K562 (cell line): ENCODE results near the gene BMP8B. TPM values are rescaled to one million over a fixed set of nuclear protein-coding genes. Genes with fewer than 3 reads are reported as not detected.

Experiments used
- HNRNPLL ChIP-seq: fragments of 200-400 bp; formaldehyde crosslinking; IDR thresholded peaks from 2 replicates; pipeline ENCODE4 v1.6.1; 2017; ENCODE audit warnings: low read length, low read depth, mild to moderate bottlenecking; ENCODE audit not compliant: poor library complexity, severe bottlenecking
- polyA plus RNA-seq, 8 experiments: library from polyadenylated mRNA; depleted of rRNA in 4 of 8; stranded (reverse) in 5 of 8; unstranded in 3 of 8; fragments of >200 nt; fragmentation: Nextera tagmentation in 2 of 8; fragmentation: Illumina TruSeq in 1 of 8; extraction: Ambion mirVana in 2 of 8; extraction: Trizol in 1 of 8; gene quantifications; 2 replicates each; pipeline versions ENCODE4 v1.2.1 to v1.2.3, GENCODE V29; 2011 to 2014; ENCODE audit warnings: inconsistent platforms in 1 of 8, missing spikeins in 1 of 8
- total RNA-seq, 7 experiments: library from RNA; depleted of rRNA in 6 of 7; stranded (reverse); fragments of >200 nt in 6 of 7; fragmentation: Illumina TruSeq in 2 of 7; extraction: Trizol in 2 of 7; gene quantifications; 2 replicates each; pipeline versions ENCODE4 v1.2.1 to v1.2.3, GENCODE V29; 2011 to 2021; ENCODE audit warnings: low replicate concordance in 1 of 7
- TF ChIP-seq, protein P1 (sequence below), 2 experiments: fragments of 450-650 bp in 1 of 2; IDR thresholded peaks; 2 replicates each; pipeline ENCODE4 v1.6.1; 2011 to 2017; ENCODE audit warnings: low read depth in 2 of 2, antibody characterized with exemption in 1 of 2, borderline replicate concordance in 1 of 2, low read length in 1 of 2, mild to moderate bottlenecking in 1 of 2, mixed read lengths in 1 of 2; ENCODE audit not compliant: control insufficient read depth in 1 of 2
- TF ChIP-seq, protein P2 (sequence below): fragments of 450-650 bp; IDR thresholded peaks from 2 replicates; pipeline ENCODE4 v1.6.1; 2018; ENCODE audit warnings: mild to moderate bottlenecking, low read depth; ENCODE audit not compliant: partially characterized antibody

BMP8B gene
- total and polyA plus RNA-seq, 9 of the 15 experiments (the other 6 are each of a cell fraction or from before 2014, with no cell fraction given) = 0.03 to 0.33 (median 0.14) TPM

DNA sequence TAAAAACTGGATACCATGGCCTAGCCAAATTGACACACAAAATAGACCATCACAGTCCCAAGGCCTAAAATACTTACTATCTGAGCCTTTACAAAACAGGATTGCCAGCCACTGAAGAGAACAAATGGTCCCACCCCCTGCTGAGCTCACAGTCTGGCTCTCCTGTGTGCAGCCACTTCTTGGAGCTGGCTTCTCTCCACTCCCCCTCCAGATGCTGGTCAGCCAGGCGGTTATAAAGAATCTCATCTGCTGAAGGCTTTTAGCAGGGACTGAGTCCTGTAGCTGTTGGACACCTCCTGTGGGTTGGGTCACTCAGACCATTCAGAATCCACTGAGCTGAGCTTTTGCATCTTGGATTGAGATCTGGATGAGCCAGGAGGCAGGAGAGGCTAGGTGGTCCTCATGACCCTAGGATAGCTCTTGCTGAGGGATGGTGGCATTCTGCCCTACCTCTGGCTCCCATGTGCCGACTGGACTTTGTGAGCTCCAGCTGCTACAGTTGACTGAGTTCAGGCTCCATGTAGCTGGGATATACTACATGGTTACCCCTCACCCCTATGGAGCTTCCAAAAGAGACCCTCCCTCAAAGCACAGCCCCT is 33.7 kb downstream of the BMP8B start (continued):
- TF ChIP-seq, protein P1, sequence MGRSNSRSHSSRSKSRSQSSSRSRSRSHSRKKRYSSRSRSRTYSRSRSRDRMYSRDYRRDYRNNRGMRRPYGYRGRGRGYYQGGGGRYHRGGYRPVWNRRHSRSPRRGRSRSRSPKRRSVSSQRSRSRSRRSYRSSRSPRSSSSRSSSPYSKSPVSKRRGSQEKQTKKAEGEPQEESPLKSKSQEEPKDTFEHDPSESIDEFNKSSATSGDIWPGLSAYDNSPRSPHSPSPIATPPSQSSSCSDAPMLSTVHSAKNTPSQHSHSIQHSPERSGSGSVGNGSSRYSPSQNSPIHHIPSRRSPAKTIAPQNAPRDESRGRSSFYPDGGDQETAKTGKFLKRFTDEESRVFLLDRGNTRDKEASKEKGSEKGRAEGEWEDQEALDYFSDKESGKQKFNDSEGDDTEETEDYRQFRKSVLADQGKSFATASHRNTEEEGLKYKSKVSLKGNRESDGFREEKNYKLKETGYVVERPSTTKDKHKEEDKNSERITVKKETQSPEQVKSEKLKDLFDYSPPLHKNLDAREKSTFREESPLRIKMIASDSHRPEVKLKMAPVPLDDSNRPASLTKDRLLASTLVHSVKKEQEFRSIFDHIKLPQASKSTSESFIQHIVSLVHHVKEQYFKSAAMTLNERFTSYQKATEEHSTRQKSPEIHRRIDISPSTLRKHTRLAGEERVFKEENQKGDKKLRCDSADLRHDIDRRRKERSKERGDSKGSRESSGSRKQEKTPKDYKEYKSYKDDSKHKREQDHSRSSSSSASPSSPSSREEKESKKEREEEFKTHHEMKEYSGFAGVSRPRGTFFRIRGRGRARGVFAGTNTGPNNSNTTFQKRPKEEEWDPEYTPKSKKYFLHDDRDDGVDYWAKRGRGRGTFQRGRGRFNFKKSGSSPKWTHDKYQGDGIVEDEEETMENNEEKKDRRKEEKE (IDR thresholded peaks at IDR 0.05; ENCODE audit: borderline replicate concordance in 1 of 2, control insufficient read depth in 1 of 2, low read depth in 2 of 2, low read length in 1 of 2) = no peak
- TF ChIP-seq, protein P2, sequence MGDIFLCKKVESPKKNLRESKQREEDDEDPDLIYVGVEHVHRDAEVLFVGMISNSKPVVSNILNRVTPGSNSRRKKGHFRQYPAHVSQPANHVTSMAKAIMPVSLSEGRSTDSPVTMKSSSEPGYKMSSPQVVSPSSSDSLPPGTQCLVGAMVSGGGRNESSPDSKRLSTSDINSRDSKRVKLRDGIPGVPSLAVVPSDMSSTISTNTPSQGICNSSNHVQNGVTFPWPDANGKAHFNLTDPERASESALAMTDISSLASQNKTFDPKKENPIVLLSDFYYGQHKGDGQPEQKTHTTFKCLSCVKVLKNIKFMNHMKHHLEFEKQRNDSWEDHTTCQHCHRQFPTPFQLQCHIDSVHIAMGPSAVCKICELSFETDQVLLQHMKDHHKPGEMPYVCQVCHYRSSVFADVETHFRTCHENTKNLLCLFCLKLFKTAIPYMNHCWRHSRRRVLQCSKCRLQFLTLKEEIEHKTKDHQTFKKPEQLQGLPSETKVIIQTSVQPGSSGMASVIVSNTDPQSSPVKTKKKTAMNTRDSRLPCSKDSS = no peak
- TF ChIP-seq HNRNPLL = no peak
- TF ChIP-seq, all 486 proteins: peak for 0
